HG03175 (cell line): ENCODE results near the gene PLCH1.

Experiments
- ATAC-seq: cut with Tn5 transposase; IDR thresholded peaks from one replicate; pipeline ENCODE4 v1.9.1; 2021; ENCODE audit warnings: mild to moderate bottlenecking, moderate library complexity; ENCODE audit not compliant: unreplicated experiment

Gene PLCH1

GRCh38 chr3:155497930-155498647 is 246.8 kb downstream of the PLCH1 start:
- ATAC-seq = no peak

DNA sequence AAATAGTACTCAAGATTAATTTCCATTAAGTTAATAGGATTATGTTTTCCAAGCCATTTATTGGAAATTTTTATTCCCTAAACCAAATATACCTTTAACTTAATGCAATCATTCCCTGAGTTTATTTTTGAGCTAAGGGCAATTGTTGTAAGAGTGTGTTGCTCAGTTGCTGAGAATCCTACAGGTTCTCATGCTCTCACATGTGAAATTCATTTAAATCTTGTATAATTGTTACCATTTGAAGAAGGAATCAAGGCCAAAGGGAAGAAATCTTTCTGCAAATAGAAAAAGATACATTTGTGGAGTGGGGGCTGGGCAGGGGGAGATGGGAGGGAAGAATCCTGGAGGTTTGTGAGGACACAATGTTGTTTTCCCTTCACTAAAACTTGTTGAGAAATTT is 248.7 kb downstream of the PLCH1 start:
- no peak for ATAC-seq

GRCh38 chr3:155495387-155495786 is 249.5 kb downstream of the PLCH1 start:
- ATAC-seq = peak; percentile 81

- peak; percentile 61 for ATAC-seq
Observed at GRCh38 chr3:155494332-155494731, 250.5 kb downstream of the PLCH1 start.

DNA sequence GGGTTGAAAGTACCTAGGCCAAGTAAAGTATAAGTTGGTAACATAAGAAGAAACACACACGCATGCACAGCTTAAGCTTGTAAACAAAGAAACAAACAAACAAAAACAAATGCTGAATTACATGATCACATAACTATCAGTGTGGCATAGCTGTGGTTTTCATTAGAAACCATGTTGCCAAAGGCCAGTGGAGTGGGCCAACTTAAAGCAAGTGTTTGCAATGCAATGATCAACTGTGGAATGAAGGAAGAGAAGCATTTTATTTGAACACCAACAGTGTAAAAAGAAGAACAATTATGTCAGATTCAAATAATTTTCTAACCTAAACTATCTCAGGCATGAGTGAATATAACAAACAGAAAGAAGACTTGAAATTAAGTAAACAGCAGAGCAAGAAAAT is 252.0 kb downstream of the PLCH1 start:
- ATAC-seq = no peak

- no peak for ATAC-seq
Observed at GRCh38 chr3:155491696-155492095, 253.2 kb downstream of the PLCH1 start.

- no peak for ATAC-seq
Observed at GRCh38 chr3:155488671-155489070, 256.2 kb downstream of the PLCH1 start.

- no peak for ATAC-seq
Observed at GRCh38 chr3:155485897-155486296, 259.0 kb downstream of the PLCH1 start.

DNA sequence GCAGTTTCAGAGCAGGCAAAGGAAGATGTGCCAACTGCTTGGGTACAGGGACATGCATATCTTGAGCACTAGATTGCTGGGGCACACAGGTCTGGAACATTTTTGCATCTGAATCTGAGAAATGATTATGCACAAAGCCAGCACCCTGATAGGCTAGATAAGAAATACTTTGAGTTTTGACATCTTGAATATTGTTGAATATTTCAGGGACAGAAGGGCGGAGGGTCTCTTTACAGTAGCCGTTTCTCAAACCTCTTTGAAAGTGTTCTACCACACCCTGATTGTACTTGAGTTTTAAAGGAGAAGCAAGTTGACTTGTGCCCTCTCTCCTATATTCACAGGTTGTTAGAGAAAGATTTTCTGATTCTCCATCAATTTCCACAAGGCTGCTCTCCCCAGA is 263.3 kb downstream of the PLCH1 start:
- ATAC-seq = no peak

GRCh38 chr3:155481089-155481488 is 263.8 kb downstream of the PLCH1 start:
- ATAC-seq = no peak

- no peak for ATAC-seq
Observed at GRCh38 chr3:155465664-155466063, 279.2 kb downstream of the PLCH1 start.

DNA sequence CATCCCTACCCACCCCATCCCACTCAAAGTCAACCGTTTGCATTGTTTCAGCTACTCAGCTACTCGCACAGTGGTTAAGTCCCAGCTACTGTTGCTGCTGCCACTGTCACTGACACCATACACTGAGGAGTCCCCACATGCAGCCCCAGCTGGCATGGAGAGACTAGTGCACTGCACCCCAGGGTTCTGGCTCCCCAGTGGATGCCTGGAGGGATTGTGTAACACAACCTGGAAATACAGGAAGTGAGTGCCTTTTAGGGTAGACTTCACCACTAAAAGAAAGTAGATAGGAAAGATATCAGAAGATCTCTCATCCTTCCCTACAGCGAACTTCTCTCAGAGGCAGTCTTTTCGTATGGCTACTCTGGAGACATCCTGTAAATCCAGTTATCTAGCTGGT is 282.2 kb downstream of the PLCH1 start:
- ATAC-seq = no peak

DNA sequence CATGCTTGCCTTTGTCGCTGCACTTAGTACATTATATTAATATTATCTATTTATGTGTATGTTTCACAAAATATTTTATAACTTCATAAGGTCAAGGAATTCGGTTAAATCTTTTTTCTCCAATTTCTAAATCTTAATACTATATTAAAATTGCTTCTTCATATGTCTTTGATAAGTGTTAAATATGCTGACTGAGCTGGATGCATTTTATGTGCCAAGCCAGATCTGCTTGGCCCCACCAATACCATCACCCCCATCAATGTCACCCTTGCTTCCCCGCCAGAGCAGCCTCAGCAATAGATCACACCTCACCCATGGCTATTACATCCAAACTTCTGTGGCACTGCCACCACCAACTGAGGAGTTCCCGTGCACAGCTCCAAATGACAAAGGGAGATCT is 287.3 kb downstream of the PLCH1 start:
- no peak for ATAC-seq

DNA sequence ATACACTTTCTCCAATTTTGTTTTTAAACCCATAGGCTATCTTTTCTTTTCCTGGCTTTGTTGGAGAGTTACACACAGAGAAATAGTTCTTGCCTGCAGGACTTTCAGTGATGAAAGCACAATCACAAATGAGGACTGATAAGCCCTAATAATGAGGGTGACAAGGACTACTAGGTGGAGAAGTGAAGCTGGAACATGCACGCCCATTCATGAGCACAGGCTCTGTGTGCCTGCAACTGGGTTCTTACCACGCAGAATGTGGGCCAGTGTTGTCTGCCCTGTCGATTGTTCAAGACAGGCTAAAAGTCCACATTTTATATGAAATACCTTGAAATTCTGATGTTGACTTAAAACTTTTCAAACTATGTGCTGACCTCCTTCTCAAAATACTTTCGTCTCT is 289.1 kb downstream of the PLCH1 start:
- no peak for ATAC-seq

DNA sequence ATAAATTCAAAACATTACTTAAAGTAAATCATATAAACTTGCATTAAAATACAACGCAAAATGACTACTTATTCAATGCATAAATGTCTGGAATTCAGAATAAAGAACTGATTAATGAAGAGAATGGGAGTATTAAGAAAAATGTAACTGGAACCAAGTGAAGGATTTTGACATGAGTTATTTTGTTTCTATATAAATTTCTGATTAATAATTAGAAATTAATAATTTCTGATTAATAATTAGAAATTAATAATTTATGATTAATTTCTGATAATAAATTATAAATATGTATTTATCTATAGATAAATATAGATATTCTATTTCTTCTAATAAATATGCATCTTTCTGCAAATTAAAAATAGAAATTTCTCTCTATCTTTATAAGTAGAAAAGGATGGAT is 291.4 kb downstream of the PLCH1 start:
- no peak for ATAC-seq

GRCh38 chr3:155449613-155450267 is 295.1 kb downstream of the PLCH1 start:
- ATAC-seq = no peak

DNA sequence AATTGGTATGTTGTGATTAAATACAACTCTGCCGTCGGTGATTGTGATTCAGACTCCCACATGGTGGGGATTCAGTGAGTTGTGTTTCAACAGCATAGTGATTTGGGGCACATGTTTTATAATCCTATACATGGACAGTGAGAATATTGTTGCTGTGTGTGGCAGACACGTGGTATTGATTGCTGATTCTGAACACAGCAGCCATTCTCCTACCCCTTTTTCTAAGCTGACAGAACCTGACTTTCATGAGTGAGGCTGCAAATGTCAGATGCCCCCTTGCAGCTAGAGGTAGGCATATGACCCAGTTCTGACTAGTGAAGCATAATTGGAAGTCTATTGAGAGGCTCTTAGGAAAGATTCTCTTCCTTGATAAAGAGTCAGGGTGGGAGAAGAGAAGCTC is 296.3 kb downstream of the PLCH1 start:
- ATAC-seq = no peak

- no peak for ATAC-seq
Observed at GRCh38 chr3:155446366-155446765, 298.5 kb downstream of the PLCH1 start.

- no peak for ATAC-seq
Observed at GRCh38 chr3:155444771-155445170, 300.1 kb downstream of the PLCH1 start.

- ATAC-seq = no peak
Observed at GRCh38 chr3:155443815-155444214, 301.1 kb downstream of the PLCH1 start.

GRCh38 chr3:155442072-155442471 is 302.8 kb downstream of the PLCH1 start:
- no peak for ATAC-seq

DNA sequence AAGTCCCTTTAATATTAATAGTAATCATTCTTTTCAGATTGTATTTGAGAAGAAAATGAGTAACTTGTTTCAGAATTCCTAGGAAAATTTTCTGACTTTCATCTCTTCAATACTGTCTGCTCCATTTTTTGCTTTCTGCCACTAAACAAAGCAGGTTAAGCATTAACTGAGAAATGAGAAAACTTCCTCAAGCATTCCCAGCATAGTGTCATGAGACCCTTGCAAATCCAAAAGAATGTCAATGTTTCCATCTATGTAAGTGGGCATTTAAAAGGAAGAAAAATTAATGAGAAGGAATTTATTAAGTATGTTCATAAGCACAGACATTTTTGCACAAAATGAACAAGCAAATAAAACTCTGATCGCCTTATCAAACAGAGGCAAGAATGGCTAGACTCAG is 303.4 kb downstream of the PLCH1 start:
- ATAC-seq = no peak

GRCh38 chr3:155441026-155441425 is 303.8 kb downstream of the PLCH1 start:
- ATAC-seq = no peak
